ENCODE data around the gene METTL26. TPM values are rescaled to one million over a fixed set of nuclear protein-coding genes. Genes with fewer than 3 reads are reported as not detected.

METTL26 gene
- total RNA-seq, 1 donor from 2014 or later: 68.1 TPM

DNA sequence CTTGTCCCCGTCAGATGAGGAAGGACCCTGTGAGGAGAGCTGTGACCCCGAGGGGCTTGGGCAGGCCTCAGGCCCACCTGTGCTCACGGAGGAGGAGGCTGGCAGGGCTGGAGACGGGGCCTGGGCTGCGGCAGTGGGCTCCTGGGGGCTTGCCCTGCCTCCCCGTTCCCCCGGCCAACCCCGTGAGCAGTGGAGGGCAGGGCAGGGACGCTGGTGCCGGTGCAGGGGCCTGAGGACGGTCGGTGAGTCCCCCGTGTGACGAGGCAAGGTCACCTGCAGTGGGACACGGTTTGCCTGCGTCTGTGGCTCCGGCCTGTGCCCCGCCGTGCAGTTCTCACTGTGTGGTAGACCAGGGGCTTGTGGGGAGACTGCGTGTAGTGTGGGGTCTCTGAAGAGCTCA is 23.5 kb upstream of the METTL26 start:
- H3K27ac Mint-ChIP-seq (ENCODE audit: unreplicated experiment): no peak overlapping the region
- H3K27me3 Mint-ChIP-seq (ENCODE audit: low read depth): no peaks in the 10 kb centered on the region
- H3K36me3 Mint-ChIP-seq (ENCODE audit: low read depth): no peaks in the 10 kb centered on the region
- no peak for DNase-seq (ENCODE audit: low spot score)
- TF ChIP-seq, protein P1, sequence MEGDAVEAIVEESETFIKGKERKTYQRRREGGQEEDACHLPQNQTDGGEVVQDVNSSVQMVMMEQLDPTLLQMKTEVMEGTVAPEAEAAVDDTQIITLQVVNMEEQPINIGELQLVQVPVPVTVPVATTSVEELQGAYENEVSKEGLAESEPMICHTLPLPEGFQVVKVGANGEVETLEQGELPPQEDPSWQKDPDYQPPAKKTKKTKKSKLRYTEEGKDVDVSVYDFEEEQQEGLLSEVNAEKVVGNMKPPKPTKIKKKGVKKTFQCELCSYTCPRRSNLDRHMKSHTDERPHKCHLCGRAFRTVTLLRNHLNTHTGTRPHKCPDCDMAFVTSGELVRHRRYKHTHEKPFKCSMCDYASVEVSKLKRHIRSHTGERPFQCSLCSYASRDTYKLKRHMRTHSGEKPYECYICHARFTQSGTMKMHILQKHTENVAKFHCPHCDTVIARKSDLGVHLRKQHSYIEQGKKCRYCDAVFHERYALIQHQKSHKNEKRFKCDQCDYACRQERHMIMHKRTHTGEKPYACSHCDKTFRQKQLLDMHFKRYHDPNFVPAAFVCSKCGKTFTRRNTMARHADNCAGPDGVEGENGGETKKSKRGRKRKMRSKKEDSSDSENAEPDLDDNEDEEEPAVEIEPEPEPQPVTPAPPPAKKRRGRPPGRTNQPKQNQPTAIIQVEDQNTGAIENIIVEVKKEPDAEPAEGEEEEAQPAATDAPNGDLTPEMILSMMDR (IDR thresholded peaks at IDR 0.05): no peak
- H3K9me3 Mint-ChIP-seq (ENCODE audit: low read depth): no peaks in the 10 kb centered on the region
- peaks cover 4% of the 10 kb centered on the region for H3K4me1 Mint-ChIP-seq (ENCODE audit: low read depth)
- H3K4me3 Mint-ChIP-seq (ENCODE audit: unreplicated experiment): no peak overlapping the region

DNA sequence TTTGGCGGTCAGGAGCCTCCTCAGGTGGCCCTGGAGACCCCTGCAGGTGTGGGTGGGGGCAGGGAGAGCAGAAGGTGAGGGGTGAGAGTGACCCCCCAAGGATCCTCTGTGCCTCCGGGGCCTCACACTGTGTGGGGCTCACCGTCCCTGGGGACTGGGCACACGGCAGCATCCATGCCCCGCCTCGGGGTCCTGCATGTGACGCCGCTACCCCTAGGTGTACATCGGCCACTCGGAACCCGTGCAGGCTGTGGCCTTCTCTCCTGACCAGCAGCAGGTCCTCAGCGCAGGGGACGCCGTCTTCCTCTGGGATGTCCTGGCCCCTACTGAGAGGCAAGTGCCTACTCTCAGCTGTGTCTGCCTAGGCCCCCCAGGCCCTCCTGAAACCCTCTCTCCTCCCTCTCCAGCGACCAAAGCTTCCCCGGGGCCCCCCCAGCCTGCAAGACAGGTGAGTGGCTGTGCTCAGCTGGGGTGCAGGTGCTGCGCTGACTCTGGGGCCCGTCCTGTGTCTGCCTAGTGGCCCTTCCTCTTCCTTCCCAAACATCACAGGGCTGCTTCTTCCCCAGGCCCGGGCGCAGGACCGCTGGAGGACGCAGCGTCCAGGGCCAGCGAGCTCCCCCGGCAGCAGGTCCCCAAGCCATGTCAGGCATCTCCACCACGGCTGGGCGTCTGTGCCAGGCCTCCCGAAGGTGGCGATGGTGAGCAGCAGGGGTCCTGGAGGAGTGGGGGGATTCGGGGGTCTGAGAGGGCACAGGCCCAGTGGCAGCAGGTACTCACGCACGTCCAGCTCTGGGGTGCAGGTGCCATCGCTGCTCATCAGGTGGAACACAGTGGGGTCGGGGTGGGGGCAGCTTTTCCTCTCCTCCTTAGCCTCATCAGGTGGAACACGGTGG is 22.8 kb upstream of the METTL26 start:
- TF ChIP-seq, protein P1 (IDR thresholded peaks at IDR 0.05): peak; percentile 34
- Mint-ChIP-seq H3K27ac (ENCODE audit: unreplicated experiment) (no peak overlapping the region), H3K27me3 (ENCODE audit: low read depth) (no peaks in the 10 kb centered on the region), H3K9me3 (ENCODE audit: low read depth) (no peaks in the 10 kb centered on the region), H3K4me3 (ENCODE audit: unreplicated experiment) (no peak overlapping the region), H3K4me1 (ENCODE audit: low read depth) (peaks cover 4% of the 10 kb centered on the region), H3K36me3 (ENCODE audit: low read depth) (no peaks in the 10 kb centered on the region)
- DNase-seq (ENCODE audit: low spot score): no peak

DNA sequence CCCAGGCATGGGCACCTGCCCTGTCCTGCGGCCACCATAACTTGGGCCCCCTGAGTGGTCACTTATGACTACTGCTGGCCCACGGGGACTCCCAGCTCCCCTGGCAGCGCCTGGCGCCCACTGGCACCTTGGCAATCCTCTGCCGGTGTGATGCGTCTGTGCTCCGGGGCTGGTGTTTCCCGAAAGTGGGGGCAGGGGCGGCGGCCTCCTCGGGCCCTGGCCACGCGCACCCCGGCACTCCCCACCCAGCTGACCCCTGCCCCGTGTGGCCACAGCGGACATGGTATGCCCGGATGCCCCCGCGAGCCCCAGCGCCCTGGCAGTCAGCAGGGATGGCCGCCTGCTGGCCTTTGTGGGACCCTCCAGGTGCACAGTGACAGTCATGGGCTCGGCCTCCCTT is 21.4 kb upstream of the METTL26 start:
- Mint-ChIP-seq H3K27ac (ENCODE audit: unreplicated experiment) (no peak overlapping the region), H3K27me3 (ENCODE audit: low read depth) (no peaks in the 10 kb centered on the region), H3K36me3 (ENCODE audit: low read depth) (no peaks in the 10 kb centered on the region), H3K4me3 (ENCODE audit: unreplicated experiment) (no peak overlapping the region), H3K9me3 (ENCODE audit: low read depth) (no peaks in the 10 kb centered on the region), H3K4me1 (ENCODE audit: low read depth) (peaks cover 4% of the 10 kb centered on the region)
- TF ChIP-seq, protein P1 (IDR thresholded peaks at IDR 0.05): no peak
- DNase-seq (ENCODE audit: low spot score): no peak

DNA sequence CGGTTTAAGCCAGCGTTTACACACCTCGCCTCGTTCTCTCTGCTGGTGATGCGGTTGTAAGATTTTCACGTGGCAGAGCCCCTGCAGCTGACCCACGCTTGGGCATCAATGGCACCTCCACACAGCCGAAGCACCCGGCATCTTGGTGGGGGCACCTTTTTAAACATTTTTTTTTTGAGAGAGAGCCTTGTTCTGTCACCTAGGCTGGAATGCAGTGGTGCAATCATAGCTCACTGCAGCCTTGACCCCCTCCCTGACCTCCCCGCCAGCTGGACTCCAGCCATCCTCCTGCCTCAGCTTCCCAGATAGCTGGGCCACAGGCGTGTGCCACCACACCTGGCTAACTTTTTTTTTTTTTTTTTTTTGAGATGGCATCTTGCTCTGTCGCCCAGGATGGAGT is 17.9 kb upstream of the METTL26 start:
- no peak overlapping the region for H3K27ac Mint-ChIP-seq (ENCODE audit: unreplicated experiment)
- no peak overlapping the region for H3K4me3 Mint-ChIP-seq (ENCODE audit: unreplicated experiment)
- H3K27me3 Mint-ChIP-seq (ENCODE audit: low read depth): no peaks in the 10 kb centered on the region
- peaks cover 4% of the 10 kb centered on the region for H3K4me1 Mint-ChIP-seq (ENCODE audit: low read depth)
- H3K9me3 Mint-ChIP-seq (ENCODE audit: low read depth): no peaks in the 10 kb centered on the region
- TF ChIP-seq, protein P1 (IDR thresholded peaks at IDR 0.05): no peak
- DNase-seq (ENCODE audit: low spot score): no peak
- H3K36me3 Mint-ChIP-seq (ENCODE audit: low read depth): no peaks in the 10 kb centered on the region

DNA sequence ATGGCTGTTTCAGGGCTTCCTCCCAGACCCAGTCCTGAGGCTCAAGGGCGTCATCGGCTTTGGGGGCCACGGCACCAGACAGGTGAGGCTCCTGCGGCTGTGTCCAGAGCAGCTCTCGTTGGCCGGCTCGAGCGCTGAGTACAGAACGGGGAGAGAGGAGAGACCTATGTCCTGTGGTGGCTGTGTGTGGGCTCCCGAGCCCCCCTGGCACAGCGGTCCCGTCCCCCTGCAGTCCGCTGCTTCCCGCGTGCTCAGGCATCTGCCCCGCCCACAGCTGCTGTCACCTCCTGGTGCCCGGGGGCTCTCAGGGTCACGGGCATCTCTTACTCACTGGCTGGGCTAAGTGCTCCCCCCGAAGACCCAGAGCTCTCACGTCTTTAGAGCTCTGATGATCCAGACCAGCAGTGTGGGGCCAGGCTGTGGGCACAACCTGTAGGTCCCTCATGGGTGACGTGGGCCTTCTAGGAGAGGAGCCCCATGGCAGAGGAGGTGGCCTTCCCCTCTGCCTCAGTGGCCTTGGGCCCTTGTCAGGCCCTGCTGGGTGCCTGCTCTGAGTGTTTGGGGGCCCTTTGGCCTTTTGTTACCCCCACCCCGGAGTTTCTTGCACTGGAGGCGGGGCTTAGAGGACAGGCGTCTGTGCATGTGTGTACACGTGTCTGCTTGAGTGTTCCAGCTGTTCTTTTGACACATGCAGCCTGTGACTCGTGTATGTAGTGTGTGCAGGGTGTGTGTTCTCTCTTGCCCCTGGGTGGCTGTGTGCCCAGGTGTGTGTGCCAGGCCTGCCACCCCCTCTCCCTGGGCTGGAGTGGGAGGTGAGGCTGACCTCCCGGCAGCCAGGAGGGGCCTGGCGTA is 16.6 kb upstream of the METTL26 start:
- Mint-ChIP-seq H3K27ac (ENCODE audit: unreplicated experiment) (no peak overlapping the region), H3K36me3 (ENCODE audit: low read depth) (no peaks in the 10 kb centered on the region), H3K4me1 (ENCODE audit: low read depth) (peaks cover 12% of the 10 kb centered on the region), H3K27me3 (ENCODE audit: low read depth) (no peaks in the 10 kb centered on the region), H3K4me3 (ENCODE audit: unreplicated experiment) (no peak overlapping the region), H3K9me3 (ENCODE audit: low read depth) (no peaks in the 10 kb centered on the region)
- TF ChIP-seq, protein P1 (IDR thresholded peaks at IDR 0.05): no peak
- DNase-seq (ENCODE audit: low spot score): no peak

Measured in chondrocyte (in vitro differentiated cells).